Measurements from ENCODE around the gene BTBD9.

Gene BTBD9

DNA sequence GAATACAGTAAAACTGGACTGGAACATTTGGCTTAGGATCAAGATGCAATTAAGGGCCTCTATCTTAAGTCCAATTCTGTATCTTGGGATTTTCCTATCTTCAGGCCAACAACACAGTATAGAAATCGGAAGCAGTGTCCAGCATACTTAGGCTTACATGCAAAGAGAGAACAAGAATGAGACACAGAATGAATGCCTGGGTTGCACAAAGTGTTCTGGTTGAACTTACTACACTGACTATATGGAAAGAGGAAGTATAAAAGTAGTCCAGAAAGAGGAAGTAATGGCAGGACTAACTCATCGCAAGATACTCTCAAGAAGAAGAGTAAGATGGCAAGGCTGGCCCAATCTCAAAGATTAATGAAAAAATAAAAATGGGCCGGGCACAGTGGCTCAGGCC lies 87.6 kb downstream of the BTBD9 start:
- DNase-seq, result peak; percentile 20

GRCh38 chr6:38549795-38550194 lies 89.9 kb downstream of the BTBD9 start:
- DNase-seq, result no peak

GRCh38 chr6:38549180-38549579 lies 90.5 kb downstream of the BTBD9 start:
- DNase-seq, result no peak

- DNase-seq, result no peak
Measured at GRCh38 chr6:38543022-38543421, 96.7 kb downstream of the BTBD9 start.

DNA sequence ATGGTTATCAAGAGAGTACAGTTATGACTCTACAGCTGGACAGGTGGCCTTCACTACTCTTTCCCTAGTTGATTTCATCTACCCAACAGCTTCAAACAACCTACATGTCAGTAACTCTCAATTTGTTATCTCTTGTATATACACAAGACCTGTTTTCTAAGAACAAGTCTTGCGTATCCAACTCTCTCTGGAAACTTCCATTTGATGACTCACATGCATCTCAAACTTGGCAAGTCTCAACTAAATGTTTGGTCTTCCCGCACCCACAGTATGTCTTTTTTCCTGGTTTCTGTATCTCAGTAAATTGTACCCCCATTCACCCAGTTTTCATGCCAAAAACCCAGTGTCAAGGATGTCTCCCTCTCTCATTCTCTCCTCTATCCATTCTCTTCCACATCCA lies 97.7 kb downstream of the BTBD9 start:
- DNase-seq, result no peak

GRCh38 chr6:38533064-38533463 lies 106.7 kb downstream of the BTBD9 start:
- no peak for DNase-seq

- DNase-seq, result no peak
Measured at GRCh38 chr6:38531134-38531533, 108.6 kb downstream of the BTBD9 start.

DNA sequence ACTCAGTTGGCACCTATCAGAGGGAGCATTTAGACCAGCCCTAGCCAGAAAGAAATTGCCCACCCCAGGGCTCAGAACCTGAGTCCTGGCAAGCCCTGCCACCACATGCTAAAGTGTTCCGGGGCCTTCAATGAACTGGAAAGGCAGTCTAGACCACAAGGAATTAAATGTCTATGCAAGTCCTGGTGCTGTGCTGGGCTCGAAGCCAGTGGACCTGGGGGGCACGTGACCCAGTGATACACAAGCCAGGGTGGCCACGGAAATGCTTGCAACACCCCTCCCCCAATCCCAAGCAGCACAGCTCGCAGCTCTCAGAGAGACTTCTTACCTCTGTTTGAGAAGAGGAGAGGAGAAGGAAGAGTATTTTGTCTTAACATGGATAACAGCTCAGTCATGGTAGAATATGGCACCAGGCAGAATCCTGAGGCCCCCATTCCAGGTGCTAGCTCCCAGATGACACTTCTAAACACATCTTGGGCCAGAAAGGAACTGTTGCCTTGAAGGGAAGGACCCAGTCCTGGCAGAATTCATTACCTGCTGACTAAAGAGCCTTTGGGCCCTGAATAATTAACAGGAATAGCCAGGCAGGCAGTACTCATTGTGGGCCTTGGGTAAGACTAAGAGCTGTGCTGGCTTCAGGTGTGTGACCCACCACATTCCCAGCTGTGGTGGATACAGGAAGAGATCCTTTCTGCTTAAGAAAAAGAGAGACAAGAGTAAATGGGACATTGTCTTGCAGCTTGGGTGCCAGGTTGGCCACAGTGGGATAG lies 111.3 kb downstream of the BTBD9 start:
- peak; percentile 18 for DNase-seq

DNA sequence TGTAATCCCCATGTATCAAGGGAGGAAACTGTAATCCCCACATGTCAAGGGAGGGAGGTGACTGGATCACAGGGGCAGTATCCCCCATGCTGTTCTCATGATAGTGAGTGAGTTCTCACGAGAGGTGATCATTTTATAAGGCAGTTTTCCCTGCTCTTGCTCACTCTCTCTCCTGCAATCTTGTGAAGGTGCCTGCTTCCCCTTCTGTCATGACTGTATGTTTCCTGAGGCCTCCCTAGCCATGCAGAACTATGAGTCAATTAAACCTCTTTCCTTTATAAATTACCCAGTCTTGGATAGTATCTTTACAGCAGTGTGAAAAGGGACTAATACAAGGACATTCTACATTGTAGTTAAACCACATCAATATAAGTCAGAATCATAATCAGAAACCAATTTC lies 112.4 kb downstream of the BTBD9 start:
- no peak for DNase-seq

DNA sequence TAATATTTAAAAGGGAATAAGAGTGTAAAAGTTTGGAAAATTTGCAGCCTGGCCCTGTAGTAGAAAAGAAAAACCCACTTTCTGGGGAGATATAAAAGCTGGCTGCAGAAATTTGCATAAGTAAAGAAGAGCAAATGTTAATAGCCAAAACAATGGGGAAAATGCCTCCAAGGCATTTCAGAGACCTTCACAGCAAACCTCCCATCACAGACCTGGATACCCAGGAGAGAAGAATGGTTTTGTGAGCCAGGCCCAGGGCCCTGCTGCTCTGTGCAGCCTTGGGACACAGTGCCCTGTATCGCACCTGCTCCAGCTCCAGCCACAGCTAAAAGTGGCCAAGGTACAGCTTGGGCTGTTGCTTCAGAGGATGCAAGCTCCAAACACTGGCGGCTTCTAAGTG lies 113.8 kb downstream of the BTBD9 start:
- no peak for DNase-seq

- DNase-seq, result no peak
Measured at GRCh38 chr6:38524436-38525145, 115.1 kb downstream of the BTBD9 start.

DNA sequence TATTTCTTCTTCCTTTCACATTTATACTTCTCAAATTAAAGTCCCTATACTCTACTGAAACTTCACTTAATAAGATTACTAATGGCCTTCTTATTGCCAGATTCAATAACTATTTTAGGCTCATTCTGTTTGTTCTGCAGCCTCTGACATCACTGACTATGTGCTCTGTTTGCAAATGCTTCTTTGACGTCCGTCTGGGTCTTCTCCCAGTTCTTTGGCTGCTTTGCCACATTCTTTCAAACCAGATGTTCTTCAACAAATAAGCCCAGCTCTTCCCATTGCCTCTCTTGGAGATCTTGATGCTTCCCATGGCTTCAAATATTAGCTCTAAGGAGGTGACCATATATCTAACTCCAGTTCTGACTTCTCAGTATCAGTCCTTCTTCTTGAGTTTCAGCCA lies 117.4 kb downstream of the BTBD9 start:
- DNase-seq, result no peak

DNA sequence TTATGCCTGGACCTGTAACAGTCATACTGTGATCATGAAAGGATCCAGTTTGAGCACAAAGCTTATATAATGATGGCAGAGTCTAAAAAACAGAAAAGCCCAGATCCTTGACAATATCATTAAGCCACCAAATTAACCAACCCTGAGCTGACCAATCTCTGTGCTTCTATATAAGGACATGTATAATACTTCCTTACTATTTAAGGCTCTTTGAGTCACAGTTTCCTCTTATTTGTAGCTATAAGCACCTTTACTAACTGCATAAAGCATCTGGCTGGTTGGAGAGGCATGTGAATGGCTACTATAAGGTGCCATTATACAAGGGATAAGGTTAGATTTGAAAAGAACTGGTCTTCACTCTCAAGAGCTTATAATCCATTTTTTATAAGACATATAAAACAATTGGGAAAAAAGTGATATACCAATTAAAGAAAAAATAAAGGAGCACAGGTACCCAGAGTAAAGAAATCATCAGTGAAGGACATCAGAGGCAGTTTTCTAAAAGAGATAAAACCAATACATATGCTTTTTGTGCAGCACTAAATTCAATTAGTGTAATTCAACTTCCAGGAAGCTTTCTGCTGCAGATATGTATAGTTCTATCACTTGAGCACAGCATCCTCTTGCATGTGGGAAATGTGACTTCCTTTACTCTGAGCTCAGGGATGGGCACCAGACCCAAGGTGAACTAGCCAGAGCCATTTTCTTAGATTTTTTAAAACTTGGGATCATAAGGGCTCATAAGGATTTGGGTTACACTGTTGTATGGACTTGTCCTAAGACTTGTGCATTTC lies 121.0 kb downstream of the BTBD9 start:
- no peak for DNase-seq

DNA sequence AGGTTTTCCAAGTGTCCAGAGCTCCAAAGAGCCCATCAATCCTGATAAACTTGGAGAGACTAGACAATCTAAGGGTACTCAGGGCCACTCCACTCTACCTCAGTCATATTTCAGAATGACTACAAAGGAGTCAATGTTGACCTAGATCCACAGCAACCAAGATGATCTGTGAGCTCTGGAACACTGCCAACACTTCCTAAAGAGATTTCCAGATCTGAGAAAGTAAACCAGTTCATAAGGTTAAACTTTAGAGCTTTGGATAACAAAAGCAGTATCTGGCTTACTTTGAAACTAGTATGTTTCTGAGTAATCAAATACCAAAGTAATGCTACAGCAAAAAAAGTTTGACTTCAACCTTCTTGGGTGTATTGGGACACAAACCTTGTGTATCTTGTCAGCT lies 122.7 kb downstream of the BTBD9 start:
- no peak for DNase-seq

DNA sequence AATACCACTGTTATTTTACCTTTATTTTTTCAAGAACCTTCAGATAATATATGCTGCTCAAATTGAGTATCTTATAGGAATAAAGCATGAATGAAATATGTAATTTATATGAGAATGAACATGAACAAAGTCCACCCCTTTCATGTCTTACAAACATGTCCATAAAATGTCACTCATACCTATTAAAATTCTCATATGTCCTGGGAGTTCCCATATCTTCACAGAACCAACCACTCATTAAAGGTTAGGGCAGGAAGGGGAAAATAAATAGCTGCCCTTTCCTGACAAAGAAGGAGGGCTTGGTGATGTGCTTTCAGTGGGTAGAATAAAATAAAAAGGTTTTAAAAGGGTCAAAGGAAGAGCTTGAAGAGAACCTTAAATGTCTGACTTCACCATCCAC lies 125.3 kb downstream of the BTBD9 start:
- no peak for DNase-seq

DNA sequence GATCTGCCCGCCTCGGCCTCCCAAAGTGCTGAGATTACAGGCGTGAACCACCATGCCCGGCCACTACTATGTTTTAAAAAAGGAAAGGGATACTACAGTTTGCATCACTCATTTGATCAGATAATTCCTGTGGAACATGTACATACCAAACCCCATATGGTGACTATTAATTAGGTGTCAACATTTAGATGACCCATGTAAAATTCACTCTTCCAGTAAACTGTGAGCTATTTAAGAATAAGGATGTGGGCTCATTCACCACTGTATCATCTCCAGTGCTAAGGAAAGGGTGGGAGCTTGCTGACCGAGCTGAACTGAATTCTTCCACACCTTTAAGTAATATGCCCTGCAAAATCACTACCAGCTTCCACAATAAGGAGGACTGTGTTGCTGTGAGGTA lies 127.5 kb downstream of the BTBD9 start:
- DNase-seq, result no peak

DNA sequence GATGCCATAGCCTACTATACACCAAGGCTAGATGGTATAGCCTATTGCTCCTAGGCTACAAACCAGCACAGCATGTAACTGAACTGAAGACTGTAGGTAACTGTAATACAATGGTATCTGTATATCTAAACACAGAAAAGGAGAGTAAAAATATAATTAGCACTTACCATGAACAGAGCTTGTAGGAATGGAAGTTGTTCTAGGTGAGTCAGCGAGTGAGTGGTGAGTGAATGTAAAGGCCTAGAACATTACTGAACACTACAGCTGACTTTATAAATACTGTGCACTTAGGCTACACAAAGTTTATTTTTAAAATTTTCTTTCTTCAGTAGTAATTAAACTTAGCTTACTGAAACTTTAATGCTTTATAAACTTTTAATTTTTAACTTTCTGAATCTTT lies 129.5 kb downstream of the BTBD9 start:
- no peak for DNase-seq

GRCh38 chr6:38509713-38510112 lies 130.0 kb downstream of the BTBD9 start:
- no peak for DNase-seq

GRCh38 chr6:38508894-38509293 lies 130.8 kb downstream of the BTBD9 start:
- DNase-seq, result no peak

DNA sequence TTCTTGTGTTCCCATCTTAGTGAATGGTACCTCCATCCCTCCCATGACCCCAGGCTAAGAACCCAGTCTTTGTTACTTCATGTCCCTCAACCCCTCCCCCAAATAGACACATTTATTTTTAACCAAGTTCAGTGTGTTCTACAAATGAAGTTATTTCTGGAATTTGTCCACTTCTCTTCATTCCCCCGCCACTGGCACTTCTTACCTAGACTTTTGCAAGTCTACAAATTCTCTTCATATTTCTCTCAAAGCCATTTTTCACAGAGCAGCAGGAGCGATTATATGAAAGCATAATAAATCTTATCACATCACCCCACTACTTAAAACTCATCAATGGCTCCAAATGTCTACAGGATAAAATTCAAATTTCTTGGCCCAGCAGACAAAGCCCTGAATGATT lies 131.4 kb downstream of the BTBD9 start:
- no peak for DNase-seq

DNA sequence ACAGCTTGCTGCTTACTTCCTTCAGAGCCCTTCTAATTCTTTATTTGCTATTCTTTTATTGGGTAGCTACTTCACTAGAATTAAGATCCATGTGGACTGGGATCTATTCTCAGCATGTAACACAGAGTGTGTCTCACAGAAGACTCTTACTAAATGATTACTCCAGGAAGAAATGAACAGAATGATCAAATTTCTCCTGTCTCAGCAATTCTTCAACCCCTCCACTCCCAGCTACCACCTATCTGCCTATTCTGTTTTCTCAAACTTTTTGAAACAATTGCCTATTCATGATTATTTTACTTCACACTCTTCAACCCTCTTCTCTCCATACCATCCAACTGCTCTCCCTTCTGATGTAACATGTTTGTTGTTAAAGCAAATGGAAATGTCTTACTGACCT lies 132.6 kb downstream of the BTBD9 start:
- no peak for DNase-seq

GRCh38 chr6:38505826-38506225 lies 133.9 kb downstream of the BTBD9 start:
- DNase-seq, result no peak

- DNase-seq, result no peak
Measured at GRCh38 chr6:38504996-38505395, 134.7 kb downstream of the BTBD9 start.

All from midbrain (tissue), 1 donor.